ENCODE measurements around the gene HSPB6.
"Not testable (repeated sequence)": the region's sequence is repeated elsewhere in the genome, so short reads cannot be mapped to it uniquely, and the experiment has no call there.

HSPB6 gene

GRCh38 chr19:35786299-35787160 lies 29.7 kb upstream of the HSPB6 start:
- no peak for DNase-seq

GRCh38 chr19:35785339-35785627 lies 28.5 kb upstream of the HSPB6 start:
- DNase-seq: no peak

- no peak for DNase-seq
These were observed 27.9 kb upstream of the HSPB6 start for GRCh38 chr19:35784503-35785338.

GRCh38 chr19:35783469-35784434 lies 26.9 kb upstream of the HSPB6 start:
- no peak for DNase-seq

- no peak for DNase-seq
These were observed 25.8 kb upstream of the HSPB6 start for GRCh38 chr19:35782589-35782988.

GRCh38 chr19:35781650-35782049 lies 24.8 kb upstream of the HSPB6 start:
- DNase-seq: no peak

- DNase-seq: no peak
These were observed 23.9 kb upstream of the HSPB6 start for GRCh38 chr19:35780717-35781116.

GRCh38 chr19:35780058-35780457 lies 23.2 kb upstream of the HSPB6 start:
- no peak for DNase-seq

- peak in 2 of 58 donors; percentile 20 to 24 for DNase-seq
These were observed 22.2 kb upstream of the HSPB6 start for GRCh38 chr19:35779033-35779432.

- DNase-seq: no peak
These were observed 21.1 kb upstream of the HSPB6 start for GRCh38 chr19:35777961-35778360.

- DNase-seq: peak in 21 of 58 donors; percentile 5 to 60 (median 25)
These were observed 20.4 kb upstream of the HSPB6 start for GRCh38 chr19:35777086-35777841.

GRCh38 chr19:35776102-35776788 lies 19.4 kb upstream of the HSPB6 start:
- peak in 5 of 58 donors; percentile 11 to 32 (median 16) for DNase-seq

- DNase-seq: peak; percentile 53 to 99 (median 96)
These were observed 18.7 kb upstream of the HSPB6 start, which contains the start of gene ARHGAP33 for GRCh38 chr19:35775298-35776101. ARHGAP33 (plus strand) TSS chr19:35775564; CDS start chr19:35775659, 95 bp downstream.

GRCh38 chr19:35775046-35775297 lies 18.1 kb upstream of the HSPB6 start:
- DNase-seq: no peak

GRCh38 chr19:35774274-35775045 lies 17.6 kb upstream of the HSPB6 start:
- DNase-seq: no peak

- no peak for DNase-seq
These were observed 16.4 kb upstream of the HSPB6 start for GRCh38 chr19:35773020-35773806.

- DNase-seq: not testable (repeated sequence)
These were observed 15.5 kb upstream of the HSPB6 start for GRCh38 chr19:35772362-35772761.

GRCh38 chr19:35768082-35768421 lies 11.2 kb upstream of the HSPB6 start:
- no peak for DNase-seq
